T-helper 2 cell treated with Interferon-gamma antibody and Interleukin-4, amounts not matched to agents 5 μg/mL and 100 μg/mL, for 36 hours (primary cell): Measurements from ENCODE around the gene DPEP3.
"Not testable (repeated sequence)": the region's sequence is repeated elsewhere in the genome, so short reads cannot be mapped to it uniquely, and the experiment has no call there.

Source experiments
- DNase-seq: peaks from one replicate; pipeline ENCODE4 v3.0.0; 2021; ENCODE audit warnings: low spot score
- H3K27ac Mint-ChIP-seq: one replicate; pipeline ENCODE4 v1.8.0; 2021; ENCODE audit warnings: mild to moderate bottlenecking, mixed read lengths
- H3K27me3 Mint-ChIP-seq: one replicate; pipeline ENCODE4 v1.8.0; 2021; ENCODE audit warnings: low read depth, mixed read lengths
- H3K36me3 Mint-ChIP-seq: one replicate; pipeline ENCODE4 v1.8.0; 2021; ENCODE audit warnings: low read depth, mixed read lengths
- H3K4me1 Mint-ChIP-seq: one replicate; pipeline ENCODE4 v1.8.0; 2021; ENCODE audit warnings: low read depth, mixed read lengths
- H3K4me3 Mint-ChIP-seq: one replicate; pipeline ENCODE4 v1.8.0; 2022; ENCODE audit warnings: mild to moderate bottlenecking, moderate library complexity, mixed read lengths
- H3K9me3 Mint-ChIP-seq: one replicate; pipeline ENCODE4 v1.8.0; 2021; ENCODE audit warnings: mixed read lengths

The DPEP3 gene

DNA sequence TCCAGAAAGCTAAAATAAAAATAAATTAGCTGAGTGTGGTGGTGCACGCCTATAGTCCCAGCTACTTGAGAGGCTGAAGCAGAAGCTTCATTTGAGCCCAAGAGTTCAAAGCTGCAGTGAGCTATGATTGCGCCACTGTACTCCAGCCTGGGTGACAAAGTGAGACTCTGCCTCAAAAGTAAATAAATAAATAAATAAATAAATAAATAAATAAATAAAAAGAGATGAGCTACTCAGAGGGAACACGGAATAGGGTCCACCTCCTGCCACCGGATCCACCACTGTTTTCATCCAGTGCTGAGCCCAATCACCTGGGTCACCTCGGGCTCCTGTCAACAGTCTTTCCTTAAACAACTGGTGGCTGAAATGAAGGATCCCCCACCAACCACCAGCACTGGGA is 6.7 kb upstream of the DPEP3 start:
- H3K4me3 Mint-ChIP-seq: no peak overlapping the region
- H3K27me3 Mint-ChIP-seq: no peaks in the 10 kb centered on the region
- H3K9me3 Mint-ChIP-seq: no peaks in the 10 kb centered on the region
- peaks cover 17% of the 10 kb centered on the region for H3K4me1 Mint-ChIP-seq
- no peaks in the 10 kb centered on the region for H3K36me3 Mint-ChIP-seq
- DNase-seq: no peak
- no peak overlapping the region for H3K27ac Mint-ChIP-seq

DNA sequence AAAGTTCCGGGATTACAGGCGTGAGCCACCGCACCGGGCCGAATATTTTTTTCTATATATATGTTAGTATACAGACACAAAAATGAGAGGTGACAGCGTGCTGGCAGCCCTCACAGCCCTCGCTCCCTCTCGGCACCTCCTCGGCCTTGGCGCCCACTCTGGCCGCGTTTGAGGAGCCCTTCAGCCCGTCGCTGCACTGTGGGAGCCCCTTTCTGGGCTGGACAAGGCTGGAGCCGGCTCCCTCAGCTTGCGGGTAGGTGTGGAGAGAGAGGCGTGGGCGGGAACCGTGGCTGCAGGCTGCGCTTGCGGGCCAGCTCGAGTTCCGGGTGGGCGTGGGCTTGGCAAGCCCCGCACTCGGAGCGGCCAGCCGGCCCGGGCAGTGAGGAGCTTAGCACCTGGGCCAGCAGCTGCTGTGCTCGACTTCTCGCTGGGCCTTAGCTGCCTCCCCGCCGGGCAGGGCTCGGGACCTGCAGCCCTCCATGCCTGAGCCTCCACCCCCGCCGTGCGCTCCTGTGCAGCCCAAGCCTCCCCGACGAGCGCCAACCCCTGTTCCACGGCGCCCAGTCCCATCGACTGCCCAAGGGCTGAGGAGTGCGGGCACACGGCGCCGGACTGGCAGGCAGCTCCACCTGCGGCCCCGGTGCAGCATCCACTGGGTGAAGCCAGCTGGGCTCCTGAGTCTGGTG is 1.9 kb upstream of the DPEP3 start:
- H3K4me1 Mint-ChIP-seq: peaks cover 17% of the 10 kb centered on the region
- H3K27ac Mint-ChIP-seq: no peak overlapping the region
- no peaks in the 10 kb centered on the region for H3K27me3 Mint-ChIP-seq
- H3K9me3 Mint-ChIP-seq: no peaks in the 10 kb centered on the region
- no peak overlapping the region for H3K4me3 Mint-ChIP-seq
- no peaks in the 10 kb centered on the region for H3K36me3 Mint-ChIP-seq
- no peak for DNase-seq

DNA sequence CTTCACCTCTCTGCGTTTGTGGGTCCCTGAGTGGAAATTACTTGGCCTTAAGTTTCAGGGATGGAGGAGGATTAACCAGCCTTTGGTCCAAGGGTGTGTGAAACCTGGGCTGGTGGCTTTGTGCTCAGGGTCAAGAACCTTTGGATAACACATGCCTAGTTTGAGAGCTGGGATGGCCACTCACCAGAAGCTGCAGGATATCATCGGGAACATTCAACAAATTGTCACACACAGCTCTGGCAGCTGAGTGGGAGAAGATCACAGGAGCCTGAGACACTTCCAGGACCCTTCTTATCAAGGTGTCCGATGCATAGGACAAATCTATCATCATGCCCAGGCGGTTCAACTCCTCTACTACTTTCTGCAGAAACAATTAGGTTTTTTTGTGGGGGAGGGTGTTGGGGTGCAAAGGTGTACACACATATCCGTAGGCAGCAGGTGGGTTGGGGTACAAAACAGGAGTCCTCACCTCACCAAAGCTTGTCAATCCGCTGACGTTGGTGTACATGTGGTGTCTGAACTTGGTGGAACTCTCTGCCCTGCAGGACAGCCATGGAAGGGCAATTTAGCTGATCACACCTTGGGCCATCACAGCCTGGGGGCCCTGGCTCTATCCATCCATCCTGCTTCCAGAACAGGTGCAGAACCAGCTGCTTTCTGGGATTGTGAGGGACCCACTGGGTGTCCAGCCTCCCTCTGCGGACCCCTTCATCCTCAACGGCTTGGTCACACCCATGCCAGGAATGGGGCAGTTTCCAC is 2.7 kb downstream of the DPEP3 start:
- no peaks in the 10 kb centered on the region for H3K9me3 Mint-ChIP-seq
- no peak overlapping the region for H3K4me3 Mint-ChIP-seq
- no peaks in the 10 kb centered on the region for H3K4me1 Mint-ChIP-seq
- no peak overlapping the region for H3K27ac Mint-ChIP-seq
- H3K36me3 Mint-ChIP-seq: no peaks in the 10 kb centered on the region
- no peak for DNase-seq
- H3K27me3 Mint-ChIP-seq: peaks cover 2% of the 10 kb centered on the region

- DNase-seq: no peak
- H3K36me3 Mint-ChIP-seq: no peaks in the 10 kb centered on the region
- H3K4me3 Mint-ChIP-seq: no peak overlapping the region
- no peak overlapping the region for H3K27ac Mint-ChIP-seq
- no peaks in the 10 kb centered on the region for H3K4me1 Mint-ChIP-seq
- H3K9me3 Mint-ChIP-seq: no peaks in the 10 kb centered on the region
- peaks cover 2% of the 10 kb centered on the region for H3K27me3 Mint-ChIP-seq
These were observed 3.3 kb downstream of the DPEP3 start for GRCh38 chr16:67977005-67977404.

DNA sequence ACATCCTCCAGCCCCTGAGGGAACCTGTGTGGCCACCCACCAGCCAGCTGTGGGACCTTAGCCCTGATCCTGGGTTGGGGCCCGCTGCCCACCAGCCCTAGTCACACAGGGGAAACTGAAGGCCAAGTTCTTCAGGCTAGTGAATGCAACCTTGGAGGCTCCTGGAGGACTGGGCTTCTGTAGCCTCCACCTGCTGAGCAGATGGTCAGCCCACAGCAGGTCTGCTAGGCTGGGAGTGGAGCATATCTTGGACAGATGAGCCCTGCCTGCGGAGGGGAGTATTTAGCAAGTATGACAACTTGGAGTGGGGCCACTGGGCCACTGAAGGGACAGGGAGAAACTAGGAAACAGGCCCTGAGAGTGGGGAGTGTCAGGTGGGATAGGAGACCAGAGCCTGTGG is 4.1 kb downstream of the DPEP3 start:
- no peaks in the 10 kb centered on the region for H3K36me3 Mint-ChIP-seq

GRCh38 chr16:67975321-67976105 is 4.8 kb downstream of the DPEP3 start:
- Mint-ChIP-seq H3K27me3 (peaks cover 2% of the 10 kb centered on the region), H3K4me3 (no peak overlapping the region), H3K27ac (no peak overlapping the region), H3K4me1 (no peaks in the 10 kb centered on the region), H3K9me3 (no peaks in the 10 kb centered on the region), H3K36me3 (no peaks in the 10 kb centered on the region)
- no peak for DNase-seq

More for the DNA sequence above, 4.1 kb downstream of the DPEP3 start:
- H3K4me3 Mint-ChIP-seq: no peak overlapping the region
- no peaks in the 10 kb centered on the region for H3K4me1 Mint-ChIP-seq
- H3K9me3 Mint-ChIP-seq: no peaks in the 10 kb centered on the region
- no peak overlapping the region for H3K27ac Mint-ChIP-seq
- DNase-seq: no peak
- H3K27me3 Mint-ChIP-seq: peaks cover 2% of the 10 kb centered on the region

GRCh38 chr16:67972285-67972684 is 8.0 kb downstream of the DPEP3 start:
- H3K4me3 Mint-ChIP-seq, H3K27me3 Mint-ChIP-seq, H3K36me3 Mint-ChIP-seq, H3K27ac Mint-ChIP-seq, H3K9me3 Mint-ChIP-seq, H3K4me1 Mint-ChIP-seq, DNase-seq: not testable (repeated sequence)

DNA sequence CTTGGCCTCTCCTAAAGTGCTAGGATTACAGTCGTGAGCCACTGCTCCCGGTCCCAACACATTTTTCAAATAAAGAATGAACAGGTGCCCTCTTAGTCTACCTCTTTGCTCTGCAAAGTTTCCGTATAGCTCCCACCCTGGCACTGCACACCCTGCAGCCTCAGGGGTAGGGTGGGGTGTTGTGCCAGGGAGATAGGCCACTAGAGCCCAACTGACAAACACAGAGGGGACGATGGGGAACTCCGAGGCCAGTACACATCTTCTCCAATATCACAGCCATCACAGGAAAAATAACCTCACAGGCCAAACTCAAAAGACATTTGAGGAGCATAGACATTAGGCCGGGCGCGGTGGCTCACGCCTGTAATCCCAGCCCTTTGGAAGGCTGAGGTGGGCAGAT is 9.2 kb downstream of the DPEP3 start:
- no peak for DNase-seq
- H3K9me3 Mint-ChIP-seq: no peaks in the 10 kb centered on the region
- no peak overlapping the region for H3K27ac Mint-ChIP-seq
- H3K27me3 Mint-ChIP-seq: peaks cover 2% of the 10 kb centered on the region
- peaks cover 15% of the 10 kb centered on the region for H3K4me1 Mint-ChIP-seq
- no peaks in the 10 kb centered on the region for H3K36me3 Mint-ChIP-seq
- peak overlapping the region; percentile 26 for H3K4me3 Mint-ChIP-seq

- DNase-seq: no peak
- peaks cover 1% of the 10 kb centered on the region for H3K27me3 Mint-ChIP-seq
- peak overlapping the region; percentile 97 for H3K27ac Mint-ChIP-seq
- peaks cover 3% of the 10 kb centered on the region for H3K36me3 Mint-ChIP-seq
- peaks cover 19% of the 10 kb centered on the region for H3K4me1 Mint-ChIP-seq
- no peaks in the 10 kb centered on the region for H3K9me3 Mint-ChIP-seq
- H3K4me3 Mint-ChIP-seq: peak overlapping the region; percentile 91
These were observed 10.9 kb downstream of the DPEP3 start for GRCh38 chr16:67969254-67970039.

GRCh38 chr16:67968400-67969253 is 11.7 kb downstream of the DPEP3 start, which contains the start of gene SLC12A4:
Gene SLC12A4 (minus strand): TSS chr16:67968637. CDS start chr16:67968553, 84 bp downstream.
- Mint-ChIP-seq H3K27ac (peak within 1 kb of the TSS; percentile 97), H3K4me1 (peaks cover 19% of the 10 kb centered on the region), H3K27me3 (no peaks in the 10 kb centered on the region), H3K9me3 (no peaks in the 10 kb centered on the region), H3K4me3 (peak within 1 kb of the TSS; percentile 99), H3K36me3 (peaks cover 3% of the 10 kb centered on the region)
- DNase-seq: peak; percentile 92

GRCh38 chr16:67967958-67968399 is 12.3 kb downstream of the DPEP3 start:
- H3K27ac Mint-ChIP-seq: peak overlapping the region; percentile 97
- peaks cover 3% of the 10 kb centered on the region for H3K36me3 Mint-ChIP-seq
- H3K9me3 Mint-ChIP-seq: no peaks in the 10 kb centered on the region
- peak; percentile 38 for DNase-seq
- no peaks in the 10 kb centered on the region for H3K27me3 Mint-ChIP-seq
- H3K4me1 Mint-ChIP-seq: peaks cover 19% of the 10 kb centered on the region
- H3K4me3 Mint-ChIP-seq: peak overlapping the region; percentile 99

DNA sequence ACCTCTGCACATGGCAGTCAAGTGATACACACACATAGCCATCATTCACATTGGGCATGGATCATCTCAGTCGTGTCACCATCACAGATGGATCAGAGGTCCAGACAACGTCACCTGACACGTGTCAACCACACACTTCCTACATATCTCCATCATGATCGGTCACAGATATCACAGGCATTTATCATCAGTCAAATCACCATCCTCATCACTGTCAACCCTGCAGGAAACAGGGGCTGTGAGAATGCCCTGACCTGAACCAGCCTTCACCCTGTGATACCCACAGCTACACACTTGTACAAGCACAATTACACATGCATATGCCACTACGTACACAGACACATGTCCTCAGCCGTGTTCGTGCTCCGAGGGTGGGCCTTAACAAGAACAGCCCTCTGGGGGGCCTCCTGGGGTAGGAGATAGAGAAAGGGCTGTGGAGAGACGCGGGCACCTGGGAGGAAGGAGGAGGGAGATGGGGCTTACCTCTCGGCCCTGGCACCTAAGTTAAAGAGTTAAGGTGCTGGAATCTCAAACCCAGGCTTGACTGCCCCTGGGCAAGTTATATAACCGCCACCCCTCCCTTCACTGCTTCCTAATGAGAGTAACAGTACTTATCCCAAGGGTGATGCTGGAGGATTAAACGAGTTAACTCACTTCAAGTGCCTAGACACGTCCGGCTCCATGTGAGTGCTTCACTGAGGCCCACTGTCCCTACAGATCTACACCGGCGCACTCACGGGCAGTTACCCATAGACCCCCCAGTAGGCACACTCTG is 12.9 kb downstream of the DPEP3 start:
- Mint-ChIP-seq H3K27ac (peak overlapping the region; percentile 97), H3K4me1 (peaks cover 19% of the 10 kb centered on the region), H3K36me3 (peaks cover 6% of the 10 kb centered on the region), H3K4me3 (peak overlapping the region; percentile 99), H3K27me3 (no peaks in the 10 kb centered on the region), H3K9me3 (no peaks in the 10 kb centered on the region)
- peak; percentile 21 for DNase-seq
